COLO829 (cell line): Measurements from ENCODE around the gene UBE2E3.
"Not testable (repeated sequence)": the region's sequence is repeated elsewhere in the genome, so short reads cannot be mapped to it uniquely, and the experiment has no call there.

Source experiments
- DNase-seq: peaks from one replicate; pipeline ENCODE4 v3.0.0; 2012; ENCODE audit warnings: low spot score

Gene UBE2E3

GRCh38 chr2:181036445-181036844 lies 56.0 kb downstream of the UBE2E3 start:
- DNase-seq = no peak

GRCh38 chr2:181036848-181037603 lies 56.6 kb downstream of the UBE2E3 start:
- no peak for DNase-seq

GRCh38 chr2:181037922-181038321 lies 57.5 kb downstream of the UBE2E3 start:
- no peak for DNase-seq

- no peak for DNase-seq
These were observed 58.4 kb downstream of the UBE2E3 start for GRCh38 chr2:181038796-181039195.

GRCh38 chr2:181040839-181041238 lies 60.4 kb downstream of the UBE2E3 start:
- DNase-seq = not testable (repeated sequence)

- DNase-seq = no peak
These were observed 61.3 kb downstream of the UBE2E3 start for GRCh38 chr2:181041661-181042060.

- DNase-seq = no peak
These were observed 62.3 kb downstream of the UBE2E3 start for GRCh38 chr2:181042706-181043105.

- DNase-seq = no peak
These were observed 66.4 kb downstream of the UBE2E3 start for GRCh38 chr2:181046833-181047232.

GRCh38 chr2:181047829-181048228 lies 67.4 kb downstream of the UBE2E3 start:
- DNase-seq = no peak

- DNase-seq = no peak
These were observed 71.6 kb downstream of the UBE2E3 start for GRCh38 chr2:181051861-181052522.

GRCh38 chr2:181052523-181052891 lies 72.1 kb downstream of the UBE2E3 start:
- DNase-seq = no peak

GRCh38 chr2:181054256-181054655 lies 73.9 kb downstream of the UBE2E3 start:
- DNase-seq = no peak

- DNase-seq = no peak
These were observed 74.4 kb downstream of the UBE2E3 start for GRCh38 chr2:181054843-181055242.

GRCh38 chr2:181058378-181059269 lies 78.2 kb downstream of the UBE2E3 start:
- DNase-seq = peak; percentile 34

- peak; percentile 69 for DNase-seq
These were observed 83.3 kb downstream of the UBE2E3 start for GRCh38 chr2:181063696-181064095.

- DNase-seq = no peak
These were observed 85.1 kb downstream of the UBE2E3 start for GRCh38 chr2:181065458-181065857.

- no peak for DNase-seq
These were observed 85.9 kb downstream of the UBE2E3 start for GRCh38 chr2:181066333-181066732.

- peak; percentile 11 for DNase-seq
These were observed 89.9 kb downstream of the UBE2E3 start for GRCh38 chr2:181070119-181070835.

- no peak for DNase-seq
These were observed 90.4 kb downstream of the UBE2E3 start for GRCh38 chr2:181070836-181071200.

GRCh38 chr2:181072486-181073235 lies 92.3 kb downstream of the UBE2E3 start:
- no peak for DNase-seq

- DNase-seq = no peak
These were observed 93.5 kb downstream of the UBE2E3 start for GRCh38 chr2:181073896-181074295.
